HepG2 (cell line): Measurements from ENCODE around the gene APBB2. TPM values are rescaled to one million over a fixed set of nuclear protein-coding genes. Genes with fewer than 3 reads are reported as not detected.

Experiments used
- ATAC-seq: fragments of 200-7000 bp; cut with Tn5 transposase; 3 replicates; pipeline ENCODE4 v1.9.1; 2020; ENCODE audit warnings: mild to moderate bottlenecking, moderate library complexity
- BruUV-seq: library from RNA; stranded (reverse); fragments of 400-500 nt; replicated peaks from 2 replicates; lab custom pipeline; 2021; lab: Mats Ljungman, UMichigan
- CTCF ChIA-PET: fragments of 300-600 bp; formaldehyde crosslinking; extraction: SDS; loops from one replicate; lab custom pipeline; 2021; ENCODE audit warnings: low total read pairs, inconsistent platforms, low intra/inter-chr PET ratio; lab: Yijun Ruan, JAX
- POLR2A ChIA-PET: fragments of 350-600 bp; sonication (Branson Sonifier 250); formaldehyde crosslinking; loops from one replicate; lab custom pipeline; 2020; ENCODE audit warnings: antibody characterized with exemption, inconsistent platforms; lab: Yijun Ruan, JAX
- DNase-seq: peaks from one replicate; pipeline ENCODE4 v3.0.0-alpha.2; 2015; ENCODE audit warnings: low spot score
- FAIRE-seq: peaks from 3 replicates; lab custom pipeline; 2011; peaks lifted over from hg19 to GRCh38; lab: Jason Lieb, UNC
- H2AFZ ChIP-seq: one replicate; pipeline ENCODE4 v1.6.1; 2011; ENCODE audit warnings: low read length, inconsistent platforms
- H3K27ac ChIP-seq: fragments of 300-600 bp; 3 replicates; pipeline ENCODE4 v1.8.0; 2011; ENCODE audit warnings: mixed run types, mild to moderate bottlenecking, mixed read lengths, low read length, inconsistent platforms; ENCODE audit not compliant: insufficient read depth; ENCODE audit errors: extremely low read length
- H3K27me3 ChIP-seq, 2 experiments: fragments of 200-600 bp in 1 of 2; 2 replicates in 1 of 2; 3 replicates in 1 of 2; pipeline versions ENCODE4 v1.6.0 to v1.8.0; 2011; ENCODE audit warnings: low read length in 2 of 2, mild to moderate bottlenecking in 2 of 2, moderate library complexity in 2 of 2, inconsistent platforms in 1 of 2; ENCODE audit not compliant: insufficient read depth in 2 of 2, control insufficient read depth in 1 of 2
- H3K36me3 ChIP-seq, 2 experiments: fragments of 200-600 bp in 1 of 2; replicated peaks in 1 of 2; 2 replicates in 1 of 2; 3 replicates in 1 of 2; pipeline versions ENCODE4 v1.5.1 to v1.8.0; 2011; ENCODE audit warnings: low read length in 2 of 2, inconsistent platforms in 1 of 2; ENCODE audit not compliant: insufficient read depth in 2 of 2, control insufficient read depth in 1 of 2
- H3K4me1 ChIP-seq: 2 replicates; pipeline ENCODE4 v1.5.1; 2012; ENCODE audit warnings: low read length, inconsistent platforms; ENCODE audit not compliant: insufficient read depth
- H3K4me2 ChIP-seq: 2 replicates; pipeline ENCODE4 v1.6.0; 2011; ENCODE audit warnings: low read depth, low read length, inconsistent platforms
- H3K4me3 ChIP-seq, 3 experiments: fragments of 200-600 bp in 1 of 3; sonication (generic), shearing (Covaris generic) in 1 of 3; replicated peaks in 1 of 3; 2 replicates each; pipeline ENCODE4 v1.5.1; 2011 to 2016; ENCODE audit warnings: low read length in 3 of 3, inconsistent platforms in 2 of 3, low read depth in 2 of 3, mild to moderate bottlenecking in 2 of 3, control low read depth in 1 of 3, mixed read lengths in 1 of 3; ENCODE audit not compliant: insufficient read depth in 1 of 3
- H3K79me2 ChIP-seq: one replicate; pipeline ENCODE4 v1.6.1; 2011; ENCODE audit warnings: low read length, inconsistent platforms; ENCODE audit not compliant: insufficient read depth
- H3K9ac ChIP-seq: 2 replicates; pipeline ENCODE4 v1.6.0; 2011; ENCODE audit warnings: mild to moderate bottlenecking, low read depth, low read length, inconsistent platforms; ENCODE audit not compliant: insufficient read depth
- H3K9me3 ChIP-seq: 2 replicates; pipeline ENCODE4 v1.5.1; 2012; ENCODE audit warnings: mild to moderate bottlenecking, low read length
- H4K20me1 ChIP-seq: 2 replicates; pipeline ENCODE4 v1.6.0; 2011; ENCODE audit warnings: inconsistent platforms, mild to moderate bottlenecking, low read length, moderate library complexity; ENCODE audit not compliant: insufficient read depth
- ELF3 ChIP-seq: IDR thresholded peaks from 2 replicates; pipeline ENCODE4 v1.6.1; 2016; ENCODE audit warnings: missing genetic modification reagents, missing compliant biosample characterization
- GATA4 ChIP-seq: sonication (generic); IDR thresholded peaks from 2 replicates; pipeline ENCODE4 v1.6.1; 2016; ENCODE audit warnings: antibody characterized with exemption, low read depth, borderline replicate concordance
- KAT7 ChIP-seq: IDR thresholded peaks from 2 replicates; pipeline ENCODE4 v1.6.1; 2018; ENCODE audit warnings: borderline replicate concordance, missing compliant biosample characterization
- KLF9 ChIP-seq: IDR thresholded peaks from 2 replicates; pipeline ENCODE4 v1.6.1; 2016; ENCODE audit warnings: low read depth
- RBM39 ChIP-seq: fragments of 200-400 bp; formaldehyde crosslinking; IDR thresholded peaks from one replicate; pipeline ENCODE4 v1.6.1; 2018; ENCODE audit warnings: antibody characterized with exemption, mild to moderate bottlenecking, low read depth, low read length; ENCODE audit not compliant: poor library complexity, severe bottlenecking
- ZBTB39 ChIP-seq: sonication (generic); formaldehyde crosslinking; IDR thresholded peaks from 2 replicates; pipeline ENCODE4 v1.5.0; 2020; ENCODE audit warnings: missing genetic modification reagents
- ZFP62 ChIP-seq: sonication (generic); formaldehyde crosslinking; IDR thresholded peaks from 2 replicates; pipeline ENCODE4 v1.4.0; 2020; ENCODE audit warnings: missing genetic modification reagents
- ZKSCAN5 ChIP-seq: sonication (generic); formaldehyde crosslinking; IDR thresholded peaks from 2 replicates; pipeline ENCODE4 v1.5.1; 2020; ENCODE audit warnings: mild to moderate bottlenecking, missing genetic modification reagents
- ZNF382 ChIP-seq: sonication (generic); formaldehyde crosslinking; IDR thresholded peaks from 2 replicates; pipeline ENCODE4 v1.5.0; 2020; ENCODE audit warnings: missing genetic modification reagents, mild to moderate bottlenecking, borderline replicate concordance
- ZNF713 ChIP-seq: sonication (generic); formaldehyde crosslinking; IDR thresholded peaks from 2 replicates; pipeline ENCODE4 v1.4.0; 2020; ENCODE audit warnings: mild to moderate bottlenecking, missing genetic modification reagents
- ZNF770 ChIP-seq: sonication (generic); formaldehyde crosslinking; IDR thresholded peaks from 2 replicates; pipeline ENCODE4 v1.5.0; 2020; ENCODE audit warnings: mild to moderate bottlenecking, missing genetic modification reagents
- ZNF780A ChIP-seq: sonication (generic); formaldehyde crosslinking; IDR thresholded peaks from 2 replicates; pipeline ENCODE4 v1.8.0; 2022; ENCODE audit warnings: mild to moderate bottlenecking, missing genetic modification reagents, moderate library complexity
- ZSCAN9 ChIP-seq: IDR thresholded peaks from 2 replicates; pipeline ENCODE4 v1.6.1; 2016; ENCODE audit warnings: borderline replicate concordance
- WGBS: methylation state at CpG from one replicate; pipeline ENCODE4 v1.1.6; 2017; ENCODE audit warnings: low lambda C conversion rate; 5-methylcytosine and 5-hydroxymethylcytosine counted together
- in situ Hi-C: cut with HindIII; loops from 2 replicates; pipeline ENCODE4 v1.10.0; 2017; ENCODE audit warnings: low pct_unique_long_range_greater_than_20kb; ENCODE audit not compliant: extremely low pct_ligation_motif_present
- intact Hi-C: fragments of 100-400 bp; cut with micrococcal nuclease; formaldehyde crosslinking; loops from one replicate; pipeline ENCODE4 v1.10.0; 2022; ENCODE audit not compliant: unreplicated experiment
- polyA plus RNA-seq, 8 experiments: library from polyadenylated mRNA; depleted of rRNA in 3 of 8; stranded (reverse) in 7 of 8; unstranded in 1 of 8; fragments of >200 nt; fragmentation: Illumina TruSeq in 4 of 8; extraction: Trizol in 4 of 8; gene quantifications; 2 replicates each; pipeline versions ENCODE4 v1.2.1 to v1.2.3, GENCODE V29; 2011 to 2016; ENCODE audit warnings: low read depth in 4 of 8, missing spikeins in 1 of 8, mixed read lengths in 1 of 8; ENCODE audit not compliant: insufficient read depth in 1 of 8
- total RNA-seq, 5 experiments: library from RNA; depleted of rRNA; stranded (reverse); fragments of >200 nt; fragmentation: Illumina TruSeq; extraction: Trizol; gene quantifications; 2 replicates each; pipeline ENCODE4 v1.2.3, GENCODE V29; 2016; ENCODE audit warnings: low read depth in 1 of 5
- TF ChIP-seq, protein P1 (sequence below): sonication (generic); formaldehyde crosslinking; IDR thresholded peaks from 2 replicates; pipeline ENCODE4 v1.4.0; 2020; ENCODE audit warnings: missing genetic modification reagents; ENCODE audit errors: not compliant biosample characterization

Gene APBB2
- total and polyA plus RNA-seq, 2 of the 13 experiments (the other 11 are each of a cell fraction or from before 2014, with no cell fraction given), result 11.7 to 17.0 TPM

- ChIA-PET POLR2A (interaction anchor here (1.4 kb wide), 1 partner anchor 25 kb away, joined by 4 read pairs; no protein-coding TSS in a partner anchor), CTCF (no interaction called here)
- WGBS, result 96% methylated on average over 3 of the region's 3 CpGs
- DNase-seq (no peak), ATAC-seq (no peak), FAIRE-seq (no peak)
- Histone ChIP-seq H3K79me2 (peaks cover 30% of the 10 kb centered on the region), H4K20me1 (no peaks in the 10 kb centered on the region), H3K9me3 (no peaks in the 10 kb centered on the region), H3K36me3 (no peaks in the 10 kb centered on the region), H3K27ac (no peak overlapping the region), H3K27me3 (no peaks in the 10 kb centered on the region), H3K4me3 (no peak overlapping the region), H3K4me2 (no peak overlapping the region), H3K4me1 (peaks cover 100% of the 10 kb centered on the region), H2AFZ (no peak overlapping the region), H3K9ac (no peak overlapping the region)
- TF ChIP-seq ZNF780A (CRISPR knock-in tag) (no peak), ZNF382 (CRISPR knock-in tag) (no peak), ZNF770 (peak; percentile 56; the same call in 1 of the 2 replicates)
- no TSS peak for BruUV-seq
- in situ Hi-C loops (no loop called here), intact Hi-C loops (loop anchor here (5.0 kb wide), 1 partner anchor 51 kb away; the partner anchor contains the start of gene APBB2)
Measured at GRCh38 chr4:41161355-41161754, 53.0 kb downstream of the APBB2 start.

- POLR2A ChIA-PET, result interaction anchor here (1.1 to 1.4 kb wide), 2 partner anchors 17 to 25 kb away, joined by 3 to 4 read pairs; no protein-coding TSS in a partner anchor
- ATAC-seq, result no peak
- no peak for TF ChIP-seq ELF3 (CRISPR knock-in tag)
- TF ChIP-seq ZSCAN9 (CRISPR knock-in tag), result no peak
- no peak for TF ChIP-seq ZFP62 (CRISPR knock-in tag)
- no peak for TF ChIP-seq ZNF713 (CRISPR knock-in tag)
- no peak for TF ChIP-seq RBM39
- TF ChIP-seq KLF9 (CRISPR knock-in tag), result no peak
- TF ChIP-seq KAT7 (CRISPR knock-in tag), result no peak
- TF ChIP-seq ZKSCAN5 (CRISPR knock-in tag), result no peak
- no peak for TF ChIP-seq ZBTB39 (CRISPR knock-in tag)
- TF ChIP-seq, protein P1, sequence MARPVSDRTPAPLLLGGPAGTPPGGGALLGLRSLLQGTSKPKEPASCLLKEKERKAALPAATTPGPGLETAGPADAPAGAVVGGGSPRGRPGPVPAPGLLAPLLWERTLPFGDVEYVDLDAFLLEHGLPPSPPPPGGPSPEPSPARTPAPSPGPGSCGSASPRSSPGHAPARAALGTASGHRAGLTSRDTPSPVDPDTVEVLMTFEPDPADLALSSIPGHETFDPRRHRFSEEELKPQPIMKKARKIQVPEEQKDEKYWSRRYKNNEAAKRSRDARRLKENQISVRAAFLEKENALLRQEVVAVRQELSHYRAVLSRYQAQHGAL (CRISPR knock-in tag), result no peak
- TF ChIP-seq GATA4, result no peak
- Histone ChIP-seq H3K4me3 (no peak overlapping the region), H3K4me2 (no peak overlapping the region), H3K9me3 (no peaks in the 10 kb centered on the region), H4K20me1 (no peaks in the 10 kb centered on the region), H3K27me3 (no peaks in the 10 kb centered on the region), H3K79me2 (peaks cover 32% of the 10 kb centered on the region), H2AFZ (no peak overlapping the region), H3K4me1 (peaks cover 100% of the 10 kb centered on the region), H3K9ac (no peak overlapping the region), H3K36me3 (no peaks in the 10 kb centered on the region), H3K27ac (peak overlapping the region; percentile 14)
- in situ Hi-C loops (no loop called here), intact Hi-C loops (loop anchor here (5.0 kb wide), 1 partner anchor 51 kb away; the partner anchor contains the start of gene APBB2)
- CTCF ChIA-PET, result no interaction called here
- 83% methylated on average over 4 of the region's 4 CpGs for WGBS
- no peak for DNase-seq
- BruUV-seq, result no TSS peak
- FAIRE-seq, result no peak
Measured at GRCh38 chr4:41160856-41161255, 53.5 kb downstream of the APBB2 start.
